AG04450 (cell line): ENCODE measurements around the gene SACS. TPM values are rescaled to one million over a fixed set of nuclear protein-coding genes. Genes with fewer than 3 reads are reported as not detected.

Experiments
- CTCF ChIA-PET: fragments of 300-600, 350-600 bp; formaldehyde crosslinking; extraction: SDS; loops from one replicate; lab custom pipeline; 2022; ENCODE audit warnings: antibody characterized with exemption, inconsistent platforms; lab: Charles Lee
- POLR2A ChIA-PET: fragments of 350-600 bp; formaldehyde crosslinking; extraction: SDS; loops from one replicate; lab custom pipeline; 2021; ENCODE audit warnings: antibody characterized with exemption, inconsistent platforms; lab: Yijun Ruan, JAX
- DNase-seq: peaks from one replicate; pipeline ENCODE4 v3.0.0-alpha.2; 2011; ENCODE audit warnings: low read depth, low spot score
- H3K27ac ChIP-seq: one replicate; pipeline ENCODE4 v1.5.1; 2012; ENCODE audit warnings: low read depth, low read length, control low read depth
- H3K27me3 ChIP-seq: one replicate; pipeline ENCODE4 v1.6.0; 2012; ENCODE audit warnings: low read length; ENCODE audit not compliant: control insufficient read depth, insufficient read depth
- H3K4me3 ChIP-seq: 2 replicates; pipeline ENCODE4 v1.5.1; 2011; ENCODE audit warnings: mild to moderate bottlenecking, low read depth, low read length, control low read depth
- H3K9me3 ChIP-seq: 2 replicates; pipeline ENCODE4 v1.5.1; 2012; ENCODE audit warnings: low read length; ENCODE audit not compliant: control insufficient read depth, insufficient read depth
- polyA minus RNA-seq: library from RNA; depleted of rRNA, polyadenylated mRNA; stranded (reverse); fragments of >200 nt; gene quantifications from 2 replicates; pipeline ENCODE4 v1.2.3, GENCODE V29; 2011; rRNA and poly(A)+ RNA removed
- polyA plus RNA-seq: library from polyadenylated mRNA; depleted of rRNA; stranded (reverse); fragments of >200 nt; gene quantifications from 2 replicates; pipeline ENCODE4 v1.2.3, GENCODE V29; 2011; rRNA removed
- TF ChIP-seq, protein P1 (sequence below): IDR thresholded peaks from 2 replicates; pipeline ENCODE4 v1.5.1; 2011; ENCODE audit warnings: low read depth, low read length, control low read depth, inconsistent platforms

SACS gene, protein sequence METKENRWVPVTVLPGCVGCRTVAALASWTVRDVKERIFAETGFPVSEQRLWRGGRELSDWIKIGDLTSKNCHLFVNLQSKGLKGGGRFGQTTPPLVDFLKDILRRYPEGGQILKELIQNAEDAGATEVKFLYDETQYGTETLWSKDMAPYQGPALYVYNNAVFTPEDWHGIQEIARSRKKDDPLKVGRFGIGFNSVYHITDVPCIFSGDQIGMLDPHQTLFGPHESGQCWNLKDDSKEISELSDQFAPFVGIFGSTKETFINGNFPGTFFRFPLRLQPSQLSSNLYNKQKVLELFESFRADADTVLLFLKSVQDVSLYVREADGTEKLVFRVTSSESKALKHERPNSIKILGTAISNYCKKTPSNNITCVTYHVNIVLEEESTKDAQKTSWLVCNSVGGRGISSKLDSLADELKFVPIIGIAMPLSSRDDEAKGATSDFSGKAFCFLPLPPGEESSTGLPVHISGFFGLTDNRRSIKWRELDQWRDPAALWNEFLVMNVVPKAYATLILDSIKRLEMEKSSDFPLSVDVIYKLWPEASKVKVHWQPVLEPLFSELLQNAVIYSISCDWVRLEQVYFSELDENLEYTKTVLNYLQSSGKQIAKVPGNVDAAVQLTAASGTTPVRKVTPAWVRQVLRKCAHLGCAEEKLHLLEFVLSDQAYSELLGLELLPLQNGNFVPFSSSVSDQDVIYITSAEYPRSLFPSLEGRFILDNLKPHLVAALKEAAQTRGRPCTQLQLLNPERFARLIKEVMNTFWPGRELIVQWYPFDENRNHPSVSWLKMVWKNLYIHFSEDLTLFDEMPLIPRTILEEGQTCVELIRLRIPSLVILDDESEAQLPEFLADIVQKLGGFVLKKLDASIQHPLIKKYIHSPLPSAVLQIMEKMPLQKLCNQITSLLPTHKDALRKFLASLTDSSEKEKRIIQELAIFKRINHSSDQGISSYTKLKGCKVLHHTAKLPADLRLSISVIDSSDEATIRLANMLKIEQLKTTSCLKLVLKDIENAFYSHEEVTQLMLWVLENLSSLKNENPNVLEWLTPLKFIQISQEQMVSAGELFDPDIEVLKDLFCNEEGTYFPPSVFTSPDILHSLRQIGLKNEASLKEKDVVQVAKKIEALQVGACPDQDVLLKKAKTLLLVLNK (N-terminal part only)
- 41.1 and 53.9 TPM in 2 replicates for polyA plus RNA-seq
- polyA minus RNA-seq, result 362 and 419 TPM in 2 replicates

DNA sequence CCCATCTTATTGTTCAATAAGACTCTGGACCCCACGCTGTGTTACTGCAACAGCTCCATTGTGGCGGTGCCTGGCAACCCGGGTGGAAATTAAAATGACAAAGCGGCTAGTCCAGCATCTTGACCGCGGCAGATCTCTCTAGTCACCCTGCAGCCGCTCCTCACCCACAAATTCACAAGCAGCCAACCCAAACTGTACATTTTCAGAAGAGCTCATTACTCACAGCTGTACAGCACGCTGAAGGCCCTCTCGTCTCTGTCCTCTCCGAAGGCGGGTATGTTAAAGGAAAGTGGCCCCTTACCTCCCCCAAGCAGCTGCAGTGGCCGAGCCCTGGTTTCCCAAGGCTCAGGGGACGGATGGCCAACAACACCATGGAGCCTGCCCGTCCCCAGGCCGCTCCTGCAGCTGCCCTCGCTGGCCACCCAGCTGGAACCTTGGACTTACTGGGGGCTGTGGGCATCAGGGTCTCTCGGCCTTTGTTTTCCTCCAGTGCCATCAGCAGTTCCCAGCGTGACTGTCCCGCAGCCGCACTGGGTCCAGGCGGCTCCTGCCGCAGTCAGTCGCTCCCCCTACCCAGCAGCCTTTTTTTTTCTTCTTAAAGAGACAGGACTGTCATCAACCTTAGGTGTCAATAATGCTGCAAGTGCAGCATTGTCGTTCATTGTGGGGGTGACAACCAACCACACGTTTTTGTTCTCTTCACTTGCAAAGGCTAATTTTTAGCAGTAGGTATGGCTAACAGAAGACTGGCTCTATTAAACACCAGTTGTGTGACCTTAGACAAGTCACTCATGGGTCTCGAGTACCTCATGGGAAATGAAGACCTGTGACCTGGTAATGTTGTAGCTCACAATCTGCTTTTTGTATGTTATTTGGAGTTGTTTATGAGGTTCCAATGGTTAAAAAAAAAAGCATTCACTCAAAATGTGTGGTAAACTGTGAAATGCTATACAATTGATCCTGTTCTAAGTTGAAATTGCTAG is at the start of gene SACS:
Gene SACS, minus strand, starts transcription at position 532 of the 983 bp plus-strand sequence. CDS start 22,463 bp downstream, outside the sequence.
- Histone ChIP-seq H3K9me3 (no peaks in the 10 kb centered on the region; the same call in 1 of the 2 replicates), H3K27ac (peak within 1 kb of the TSS; percentile 33), H3K27me3 (no peaks in the 10 kb centered on the region), H3K4me3 (peak within 1 kb of the TSS; percentile 88)
- TF ChIP-seq, protein P1, sequence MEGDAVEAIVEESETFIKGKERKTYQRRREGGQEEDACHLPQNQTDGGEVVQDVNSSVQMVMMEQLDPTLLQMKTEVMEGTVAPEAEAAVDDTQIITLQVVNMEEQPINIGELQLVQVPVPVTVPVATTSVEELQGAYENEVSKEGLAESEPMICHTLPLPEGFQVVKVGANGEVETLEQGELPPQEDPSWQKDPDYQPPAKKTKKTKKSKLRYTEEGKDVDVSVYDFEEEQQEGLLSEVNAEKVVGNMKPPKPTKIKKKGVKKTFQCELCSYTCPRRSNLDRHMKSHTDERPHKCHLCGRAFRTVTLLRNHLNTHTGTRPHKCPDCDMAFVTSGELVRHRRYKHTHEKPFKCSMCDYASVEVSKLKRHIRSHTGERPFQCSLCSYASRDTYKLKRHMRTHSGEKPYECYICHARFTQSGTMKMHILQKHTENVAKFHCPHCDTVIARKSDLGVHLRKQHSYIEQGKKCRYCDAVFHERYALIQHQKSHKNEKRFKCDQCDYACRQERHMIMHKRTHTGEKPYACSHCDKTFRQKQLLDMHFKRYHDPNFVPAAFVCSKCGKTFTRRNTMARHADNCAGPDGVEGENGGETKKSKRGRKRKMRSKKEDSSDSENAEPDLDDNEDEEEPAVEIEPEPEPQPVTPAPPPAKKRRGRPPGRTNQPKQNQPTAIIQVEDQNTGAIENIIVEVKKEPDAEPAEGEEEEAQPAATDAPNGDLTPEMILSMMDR, result no peak
- no peak for DNase-seq
- ChIA-PET POLR2A (interaction anchor here (1.1 kb wide), 1 partner anchor 58 kb away, joined by 4 read pairs; no protein-coding TSS in a partner anchor), CTCF (interaction anchor here (1.7 kb wide), 1 partner anchor 14 kb away, joined by 3 read pairs; no protein-coding TSS in a partner anchor)

DNA sequence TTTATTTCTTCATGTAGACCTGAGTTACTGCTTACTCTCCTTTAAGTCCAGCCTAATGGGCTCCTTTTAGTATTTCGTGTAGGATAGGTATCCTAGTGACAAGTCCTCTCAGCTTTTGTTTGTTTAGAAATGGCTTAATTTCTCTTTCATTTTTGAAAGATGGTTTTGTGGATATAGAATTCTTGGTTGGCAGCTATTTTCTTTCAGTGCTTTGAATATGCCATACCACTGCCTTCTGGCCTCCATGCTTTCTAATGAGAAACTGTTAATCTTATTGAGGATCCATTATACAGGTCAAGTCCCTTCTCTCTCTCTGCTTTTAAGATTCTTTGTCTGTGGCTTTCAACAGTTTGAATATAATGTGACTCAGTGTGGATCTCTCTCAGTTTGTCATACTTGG is 46.8 kb upstream of the SACS start:
- DNase-seq, result no peak
- TF ChIP-seq, protein P1, result no peak
- Histone ChIP-seq H3K27me3 (no peaks in the 10 kb centered on the region), H3K4me3 (no peak overlapping the region), H3K27ac (no peak overlapping the region), H3K9me3 (peaks cover 2% of the 10 kb centered on the region; the same call in 1 of the 2 replicates)
- ChIA-PET POLR2A (no interaction called here), CTCF (interaction anchor here (2.0 kb wide), 1 partner anchor 13 kb away, joined by 5 read pairs; no protein-coding TSS in a partner anchor)

- CTCF ChIA-PET, result no interaction called here
- Histone ChIP-seq H3K27ac (no peak overlapping the region), H3K9me3 (peaks cover 2% of the 10 kb centered on the region; the same call in 1 of the 2 replicates), H3K27me3 (no peaks in the 10 kb centered on the region), H3K4me3 (no peak overlapping the region)
- TF ChIP-seq, protein P1, result no peak
- DNase-seq, result no peak
- POLR2A ChIA-PET, result no interaction called here
These were observed 43.6 kb upstream of the SACS start for GRCh38 chr13:23477101-23477500.

DNA sequence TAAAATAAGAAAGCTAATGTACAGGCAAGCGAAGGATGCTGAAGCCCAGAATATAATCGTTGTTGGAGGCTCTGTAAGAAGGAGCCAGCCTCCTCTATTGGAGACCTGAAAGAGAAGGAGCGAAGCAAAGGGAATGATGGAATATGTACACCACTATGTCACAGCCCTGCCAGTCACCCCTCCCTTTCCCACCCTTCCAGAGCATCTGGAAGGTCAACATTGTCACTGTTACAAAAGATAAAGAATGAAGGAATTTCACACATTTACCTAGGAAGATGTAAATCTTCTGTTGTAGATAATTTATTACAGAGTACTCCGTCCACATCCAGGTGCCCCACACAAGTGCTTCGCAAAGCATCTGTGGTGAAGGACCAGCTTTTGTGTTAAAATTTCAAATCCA is 39.7 kb upstream of the SACS start:
- H3K27ac ChIP-seq, result no peak overlapping the region
- no peaks in the 10 kb centered on the region for H3K27me3 ChIP-seq
- H3K9me3 ChIP-seq, result no peaks in the 10 kb centered on the region
- no peak for DNase-seq
- TF ChIP-seq, protein P1, result no peak
- ChIA-PET POLR2A (no interaction called here), CTCF (interaction anchor here (0.6 kb wide), 1 partner anchor 156 kb away, joined by 3 read pairs; no protein-coding TSS in a partner anchor)
- H3K4me3 ChIP-seq, result no peak overlapping the region
